Gastroesophageal sphincter (tissue), 4 donors: ENCODE measurements around the gene ITIH1. TPM values are rescaled to one million over a fixed set of nuclear protein-coding genes. Genes with fewer than 3 reads are reported as not detected.
A peak's percentile ranks its signal among the peaks of the same experiment; 100 is the strongest.

Source experiments
- ATAC-seq: fragments of 150-250 bp; one replicate; pipeline ENCODE4 v1.9.1; 2016; ENCODE audit warnings: mild to moderate bottlenecking, moderate library complexity
- H3K27ac ChIP-seq, 4 donors: fragments of 200-600 bp; sonication (generic) in 3 of 4; 1 replicate in 3 of 4; 2 replicates in 1 of 4; pipeline ENCODE4 v1.5.1; 2016 to 2019
- H3K27me3 ChIP-seq: fragments of 200-600 bp; sonication (generic); one replicate; pipeline ENCODE4 v1.5.1; 2019
- H3K36me3 ChIP-seq, 2 donors: fragments of 200-600 bp; sonication (generic); one replicate each; pipeline ENCODE4 v1.5.1; 2019; ENCODE audit warnings: control low read depth in 1 of 2
- H3K4me1 ChIP-seq, 3 donors: fragments of 200-600 bp; sonication (generic); 1 replicate in 2 of 3; 2 replicates in 1 of 3; pipeline ENCODE4 v1.5.1; 2016 to 2019; ENCODE audit warnings: control low read depth in 2 of 3
- H3K4me3 ChIP-seq, 2 donors: fragments of 200-600 bp; sonication (generic); one replicate each; pipeline ENCODE4 v1.5.1; 2019; ENCODE audit warnings: mild to moderate bottlenecking in 1 of 2, moderate library complexity in 1 of 2
- H3K9me3 ChIP-seq, 3 donors: fragments of 200-600 bp; sonication (generic); one replicate each; pipeline ENCODE4 v1.5.1; 2017 to 2019; ENCODE audit warnings: control low read depth in 2 of 3
- EP300 ChIP-seq: sonication (generic); formaldehyde crosslinking; IDR thresholded peaks from one replicate; pipeline ENCODE4 v1.6.1; 2017; ENCODE audit warnings: antibody characterized with exemption, mild to moderate bottlenecking
- POLR2A ChIP-seq, 2 donors: fragments of 450-650 bp; IDR thresholded peaks; one replicate each; pipeline ENCODE4 v1.6.1; 2017; ENCODE audit warnings: antibody characterized with exemption in 2 of 2, mild to moderate bottlenecking in 2 of 2, moderate library complexity in 1 of 2
- POLR2AphosphoS5 ChIP-seq: sonication (generic); formaldehyde crosslinking; IDR thresholded peaks from one replicate; pipeline ENCODE4 v1.6.1; 2017; ENCODE audit warnings: antibody characterized with exemption
- WGBS, 2 donors: methylation state at CpG; one replicate each; pipeline ENCODE4 v1.1.5; 2018; ENCODE audit warnings: low coverage in 1 of 2; 5-methylcytosine and 5-hydroxymethylcytosine counted together
- total RNA-seq, 4 donors: library from RNA; depleted of rRNA; stranded (reverse); fragments of >200 nt; gene quantifications; one replicate each; pipeline ENCODE4 v1.1.0, GENCODE V29; 2016
- TF ChIP-seq, protein P1 (sequence below), 4 experiments: fragments of 200-600 bp in 2 of 4; fragments of 450-650 bp in 2 of 4; sonication (generic) in 1 of 4; IDR thresholded peaks; one replicate each; pipeline ENCODE4 v1.5.1; 2017 to 2019; ENCODE audit warnings: antibody characterized with exemption in 4 of 4, mild to moderate bottlenecking in 2 of 4, moderate library complexity in 2 of 4

ITIH1 gene
- total RNA-seq, 4 donors from 2014 or later: not detected

- Histone ChIP-seq H3K27ac (peak overlapping the region in 2 of 4 donors; percentile 67 to 75), H3K36me3 (peaks cover 0 to 39% of the 10 kb centered on the region in 2 donors), H3K4me3 (peak overlapping the region in 1 of 2 donors; percentile 15), H3K9me3 (no peaks in the 10 kb centered on the region), H3K27me3 (no peaks in the 10 kb centered on the region), H3K4me1 (peaks cover 0 to 48% (median 18%) of the 10 kb centered on the region in 3 donors)
- no peak for ATAC-seq
- 90 to 98% methylated on average over 4 to 9 of the region's 14 CpGs for WGBS, 2 donors
- TF ChIP-seq, protein P1, sequence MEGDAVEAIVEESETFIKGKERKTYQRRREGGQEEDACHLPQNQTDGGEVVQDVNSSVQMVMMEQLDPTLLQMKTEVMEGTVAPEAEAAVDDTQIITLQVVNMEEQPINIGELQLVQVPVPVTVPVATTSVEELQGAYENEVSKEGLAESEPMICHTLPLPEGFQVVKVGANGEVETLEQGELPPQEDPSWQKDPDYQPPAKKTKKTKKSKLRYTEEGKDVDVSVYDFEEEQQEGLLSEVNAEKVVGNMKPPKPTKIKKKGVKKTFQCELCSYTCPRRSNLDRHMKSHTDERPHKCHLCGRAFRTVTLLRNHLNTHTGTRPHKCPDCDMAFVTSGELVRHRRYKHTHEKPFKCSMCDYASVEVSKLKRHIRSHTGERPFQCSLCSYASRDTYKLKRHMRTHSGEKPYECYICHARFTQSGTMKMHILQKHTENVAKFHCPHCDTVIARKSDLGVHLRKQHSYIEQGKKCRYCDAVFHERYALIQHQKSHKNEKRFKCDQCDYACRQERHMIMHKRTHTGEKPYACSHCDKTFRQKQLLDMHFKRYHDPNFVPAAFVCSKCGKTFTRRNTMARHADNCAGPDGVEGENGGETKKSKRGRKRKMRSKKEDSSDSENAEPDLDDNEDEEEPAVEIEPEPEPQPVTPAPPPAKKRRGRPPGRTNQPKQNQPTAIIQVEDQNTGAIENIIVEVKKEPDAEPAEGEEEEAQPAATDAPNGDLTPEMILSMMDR (IDR thresholded peaks at IDR 0.05): no peak
- TF ChIP-seq POLR2A (IDR thresholded peaks at IDR 0.05): no peak
- TF ChIP-seq EP300: no peak
- TF ChIP-seq POLR2AphosphoS5: no peak
Measured at GRCh38 chr3:52833202-52833601, 55.8 kb downstream of the ITIH1 start.

DNA sequence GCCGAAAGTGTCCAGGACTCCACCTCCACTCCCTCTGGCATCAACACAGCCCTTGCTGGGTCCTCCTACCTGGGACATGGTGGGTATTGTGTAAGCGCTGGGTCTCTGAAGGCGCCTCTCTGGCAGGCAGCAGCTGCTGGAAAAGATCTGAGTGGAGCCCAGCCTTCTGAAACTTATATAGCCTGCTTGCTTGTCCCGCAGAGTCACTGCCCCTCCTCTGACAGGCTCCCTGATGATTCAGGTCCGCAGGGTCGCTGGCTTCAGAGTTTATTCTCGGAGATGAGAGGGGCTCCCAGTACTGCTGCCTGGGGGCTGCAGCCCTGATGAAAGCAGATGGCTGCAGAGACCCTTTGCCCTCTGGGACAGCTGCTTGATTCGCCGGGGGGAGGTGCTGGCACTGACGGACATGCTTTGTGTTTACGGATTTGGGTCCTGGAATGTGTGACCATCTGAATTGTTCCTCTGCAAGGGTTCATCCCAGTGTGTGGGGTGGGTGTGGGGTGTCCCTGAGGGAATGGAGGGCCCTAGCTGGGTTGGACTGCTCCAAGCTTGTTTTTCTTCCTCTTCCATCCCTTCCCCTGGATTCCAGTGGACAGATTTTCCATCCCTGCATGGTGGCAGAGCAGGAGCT, 57.6 kb downstream of the ITIH1 start, which contains the start of gene MUSTN1:
TSS of gene MUSTN1 (minus strand) at position 149 of the 631 bp plus-strand sequence. CDS start at position 78, 71 bp downstream.
- 10% methylated on average over 3 of the region's 11 CpGs; no CpG with 5 or more reads in 1 of the 2 donors for WGBS, 2 donors
- peak within 1 kb of the TSS in 1 of 2 donors; percentile 15 for H3K4me3 ChIP-seq
- H3K27ac ChIP-seq: peak within 1 kb of the TSS in 3 of 4 donors; percentile 58 to 75 (median 67)
- H3K27me3 ChIP-seq: no peaks in the 10 kb centered on the region
- peak; percentile 86 for ATAC-seq
- H3K36me3 ChIP-seq: peaks cover 0 to 55% of the 10 kb centered on the region in 2 donors
- no peak for TF ChIP-seq EP300
- TF ChIP-seq, protein P1 (IDR thresholded peaks at IDR 0.05): no peak
- no peak for TF ChIP-seq POLR2A (IDR thresholded peaks at IDR 0.05)
- no peak for TF ChIP-seq POLR2AphosphoS5
- no peaks in the 10 kb centered on the region for H3K9me3 ChIP-seq
- H3K4me1 ChIP-seq: peaks cover 0 to 48% (median 18%) of the 10 kb centered on the region in 3 donors

DNA sequence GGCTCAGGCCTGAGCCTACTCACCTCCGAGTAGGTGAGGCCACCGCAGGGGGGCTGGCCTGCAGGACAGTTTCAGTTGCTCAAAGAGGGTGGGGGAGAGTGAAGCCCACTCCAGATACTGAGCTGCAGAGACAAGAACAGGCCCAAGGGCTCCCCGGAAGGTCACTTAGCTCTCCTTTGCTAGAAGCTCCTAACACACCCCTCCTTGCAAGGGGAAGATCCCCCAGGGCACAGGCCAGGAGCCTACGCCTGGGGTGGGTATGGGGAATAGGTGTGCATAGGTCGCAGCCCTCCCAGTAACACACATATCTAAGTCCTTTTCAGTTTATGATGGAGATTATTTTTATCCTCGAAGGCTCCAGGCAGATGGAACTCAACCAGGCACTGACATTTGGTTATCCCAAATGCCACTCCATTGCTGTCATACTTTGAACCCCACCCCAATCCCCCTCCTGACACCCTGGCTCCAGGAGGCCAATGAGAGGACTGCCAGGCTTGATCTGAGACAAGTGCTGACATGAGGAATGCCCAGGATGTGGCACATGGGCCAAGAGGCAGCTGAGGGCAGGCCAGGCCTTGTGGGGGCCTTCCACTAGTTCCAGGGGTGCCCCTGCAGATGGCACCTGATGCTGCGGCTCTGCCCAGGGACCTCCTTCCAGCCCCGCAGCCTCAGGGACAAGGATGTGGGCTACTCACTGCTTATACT, 58.5 kb downstream of the ITIH1 start:
- peaks cover 0 to 65% of the 10 kb centered on the region in 2 donors for H3K36me3 ChIP-seq
- WGBS, 2 donors: 29 to 76% methylated on average over 1 to 5 of the region's 8 CpGs
- no peaks in the 10 kb centered on the region for H3K27me3 ChIP-seq
- H3K4me3 ChIP-seq: peak overlapping the region in 1 of 2 donors; percentile 15
- H3K27ac ChIP-seq: peak overlapping the region in 3 of 4 donors; percentile 58 to 75 (median 67)
- H3K4me1 ChIP-seq: peaks cover 0 to 48% (median 18%) of the 10 kb centered on the region in 3 donors
- TF ChIP-seq POLR2A (IDR thresholded peaks at IDR 0.05) (no peak), EP300 (no peak), POLR2AphosphoS5 (no peak)
- TF ChIP-seq, protein P1 (IDR thresholded peaks at IDR 0.05): no peak
- ATAC-seq: no peak
- no peaks in the 10 kb centered on the region for H3K9me3 ChIP-seq

DNA sequence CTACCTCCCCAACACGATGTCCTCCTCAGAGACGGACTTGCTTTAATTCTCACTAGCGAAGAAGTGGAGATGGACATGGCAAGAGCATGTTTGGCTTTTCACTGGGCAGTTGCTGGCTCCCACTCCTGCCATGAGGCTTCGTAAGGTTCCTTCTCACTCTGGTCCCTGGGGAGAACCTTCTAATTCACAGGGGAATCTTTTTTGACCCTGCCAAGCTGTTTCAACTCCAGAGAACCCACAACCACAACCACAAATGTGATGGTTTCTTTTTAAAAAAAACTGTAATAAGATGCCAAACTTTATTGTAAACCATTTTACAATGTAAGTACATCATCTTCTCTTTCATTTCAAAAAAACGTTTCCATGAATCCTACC, 59.1 kb downstream of the ITIH1 start:
- Histone ChIP-seq H3K36me3 (peaks cover 0 to 70% of the 10 kb centered on the region in 2 donors), H3K27ac (peak overlapping the region in 2 of 4 donors; percentile 67 to 75), H3K4me1 (peaks cover 0 to 47% (median 15%) of the 10 kb centered on the region in 3 donors), H3K9me3 (no peaks in the 10 kb centered on the region), H3K4me3 (no peak overlapping the region), H3K27me3 (no peaks in the 10 kb centered on the region)
- ATAC-seq: no peak
- WGBS, 2 donors: 63 to 83% methylated on average over 1 to 5 of the region's 5 CpGs
- TF ChIP-seq, protein P1 (IDR thresholded peaks at IDR 0.05): no peak
- TF ChIP-seq POLR2AphosphoS5: no peak
- TF ChIP-seq POLR2A (IDR thresholded peaks at IDR 0.05): no peak
- TF ChIP-seq EP300: no peak
